ENCODE results near the gene TMEM116. TPM values are rescaled to one million over a fixed set of nuclear protein-coding genes. Genes with fewer than 3 reads are reported as not detected.
"Not testable (repeated sequence)": the region's sequence is repeated elsewhere in the genome, so short reads cannot be mapped to it uniquely, and the experiment has no call there.

The TMEM116 gene
- total and polyA plus RNA-seq, 2 donors (not counting 3 experiments of a cell fraction or from before 2014, with no cell fraction given) = 1.6 to 3.9 TPM

DNA sequence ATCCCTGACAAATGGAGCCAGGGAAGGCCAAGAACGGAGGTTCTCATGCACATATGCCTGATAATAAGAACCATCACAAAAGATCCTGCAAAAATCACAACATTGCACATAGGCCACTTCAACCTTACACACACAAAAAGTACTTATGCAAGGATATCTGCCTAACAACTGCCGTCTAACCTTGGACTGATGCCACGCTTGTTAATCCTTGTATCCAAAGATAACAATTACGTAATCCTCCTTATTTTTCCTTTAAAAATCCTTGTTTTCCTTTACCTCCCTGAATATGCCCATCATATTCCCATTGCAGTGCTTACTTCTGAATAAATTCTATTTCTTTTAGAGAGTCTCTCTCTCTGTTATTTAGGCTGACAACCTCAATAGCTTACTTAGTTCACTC lies 59.5 kb downstream of the TMEM116 start:
- TF ChIP-seq, protein P1, sequence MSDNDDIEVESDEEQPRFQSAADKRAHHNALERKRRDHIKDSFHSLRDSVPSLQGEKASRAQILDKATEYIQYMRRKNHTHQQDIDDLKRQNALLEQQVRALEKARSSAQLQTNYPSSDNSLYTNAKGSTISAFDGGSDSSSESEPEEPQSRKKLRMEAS (IDR thresholded peaks at IDR 0.05; ENCODE audit: insufficient read depth, insufficient read length) = no peak
- TF ChIP-seq POLR2AphosphoS5 (IDR thresholded peaks at IDR 0.05; ENCODE audit: insufficient read depth, low read depth, low read length) (no peak), POLR2A (IDR thresholded peaks at IDR 0.05; ENCODE audit: low read depth, low read length) (no peak), EZH2 (IDR thresholded peaks at IDR 0.05; ENCODE audit: borderline replicate concordance, low read depth, low read length, severe bottlenecking) (no peak), CTCF (IDR thresholded peaks at IDR 0.05; ENCODE audit: extremely low read depth in 1 of 2, insufficient read depth in 1 of 2, low read depth in 1 of 2, low read length in 2 of 2) (no peak), FOS (IDR thresholded peaks at IDR 0.05; ENCODE audit: borderline replicate concordance, insufficient read depth, low read length) (no peak), JUN (IDR thresholded peaks at IDR 0.05; ENCODE audit: borderline replicate concordance, insufficient read depth, insufficient read length, low read depth) (no peak), GATA2 (IDR thresholded peaks at IDR 0.05; ENCODE audit: insufficient read depth, insufficient read length, low read depth, low read length) (no peak), MYC (IDR thresholded peaks at IDR 0.05; ENCODE audit: low read depth, low read length) (no peak)
- H3K9ac ChIP-seq (replicated peaks; ENCODE audit: extremely low read depth, insufficient read depth, low read length) = no peak overlapping the region
- H3K9me3 ChIP-seq (replicated peaks; ENCODE audit: control insufficient read depth, insufficient read depth, low read length) = no peaks in the 10 kb centered on the region
- POLR2A ChIA-PET = interaction anchor here (0.5 kb wide), 1 partner anchor 159 kb away, joined by 8 read pairs; no protein-coding TSS in a partner anchor
- intact Hi-C loops (cut with micrococcal nuclease) (no loop called here), dilution Hi-C loops (cut with MboI; ENCODE audit: extremely low pct_ligation_motif_present, low sequenced_read_pairs) (no loop called here)
- FAIRE-seq = peak; percentile 82
- no peak overlapping the region for H2AFZ ChIP-seq (ENCODE audit: low read depth, low read length)
- no peaks in the 10 kb centered on the region for H3K79me2 ChIP-seq (ENCODE audit: control insufficient read depth, insufficient read depth, low read length)
- no TSS peak for BruUV-seq (replicated peaks)
- H3K4me3 ChIP-seq (replicated peaks in 1 of 3; ENCODE audit: insufficient read depth in 1 of 3, low read depth in 1 of 3, low read length in 3 of 3) = no peak overlapping the region
- no peak overlapping the region for H3K4me2 ChIP-seq (ENCODE audit: insufficient read depth, low read length)
- no peaks in the 10 kb centered on the region for H4K20me1 ChIP-seq (replicated peaks; ENCODE audit: control insufficient read depth, extremely low read depth, insufficient read depth, low read length)
- H3K27ac ChIP-seq (ENCODE audit: insufficient read depth, low read depth, low read length) = no peak overlapping the region
- no peaks in the 10 kb centered on the region for H3K4me1 ChIP-seq (ENCODE audit: control insufficient read depth, extremely low read depth, insufficient read depth, low read length)
- H3K36me3 ChIP-seq (ENCODE audit: control insufficient read depth in 2 of 2, extremely low read depth in 1 of 2, insufficient read depth in 2 of 2, low read length in 2 of 2) = no peaks in the 10 kb centered on the region
- no peaks in the 10 kb centered on the region for H3K9me1 ChIP-seq (replicated peaks; ENCODE audit: control insufficient read depth, extremely low read depth, insufficient read depth, low read length)
- CTCF ChIA-PET = interaction anchor here (0.8 to 2.1 kb wide), 3 partner anchors 8 to 16 kb away, joined by 3 to 11 read pairs (median 4); no protein-coding TSS in a partner anchor
- no peaks in the 10 kb centered on the region for H3K27me3 ChIP-seq (ENCODE audit: control insufficient read depth in 2 of 2, insufficient read depth in 2 of 2, low read length in 2 of 2)
- DNase-seq (ENCODE audit: low read depth, low spot score) = peak; percentile 84

GRCh38 chr12:111952084-111952787 lies 60.7 kb downstream of the TMEM116 start:
- intact Hi-C loops (cut with micrococcal nuclease); H4K20me1 ChIP-seq (replicated peaks; ENCODE audit: control insufficient read depth, extremely low read depth, insufficient read depth, low read length); FAIRE-seq; H3K4me1 ChIP-seq (ENCODE audit: control insufficient read depth, extremely low read depth, insufficient read depth, low read length); CTCF ChIA-PET; POLR2A ChIA-PET; DNase-seq (ENCODE audit: low read depth, low spot score); H3K27ac ChIP-seq (ENCODE audit: insufficient read depth, low read depth, low read length); H3K4me2 ChIP-seq (ENCODE audit: insufficient read depth, low read length); H3K9me1 ChIP-seq (replicated peaks; ENCODE audit: control insufficient read depth, extremely low read depth, insufficient read depth, low read length); H3K9me3 ChIP-seq (replicated peaks; ENCODE audit: control insufficient read depth, insufficient read depth, low read length); dilution Hi-C loops (cut with MboI; ENCODE audit: extremely low pct_ligation_motif_present, low sequenced_read_pairs); H3K36me3 ChIP-seq (ENCODE audit: control insufficient read depth in 2 of 2, extremely low read depth in 1 of 2, insufficient read depth in 2 of 2, low read length in 2 of 2); H3K79me2 ChIP-seq (ENCODE audit: control insufficient read depth, insufficient read depth, low read length); H3K9ac ChIP-seq (replicated peaks; ENCODE audit: extremely low read depth, insufficient read depth, low read length); H3K4me3 ChIP-seq (replicated peaks in 1 of 3; ENCODE audit: insufficient read depth in 1 of 3, low read depth in 1 of 3, low read length in 3 of 3); H3K27me3 ChIP-seq (ENCODE audit: control insufficient read depth in 2 of 2, insufficient read depth in 2 of 2, low read length in 2 of 2); H2AFZ ChIP-seq (ENCODE audit: low read depth, low read length); BruUV-seq (replicated peaks): not testable (repeated sequence)

All from endothelial cell of umbilical vein (primary cell).